HepG2 (cell line): ENCODE results near the gene LZTFL1. TPM values are rescaled to one million over a fixed set of nuclear protein-coding genes. Genes with fewer than 3 reads are reported as not detected.

Experiments
- AKAP8 ChIP-seq: sonication (generic); formaldehyde crosslinking; IDR thresholded peaks from 2 replicates; pipeline ENCODE4 v1.5.1; 2020; ENCODE audit warnings: mild to moderate bottlenecking, missing genetic modification reagents
- HMGXB4 ChIP-seq, 2 experiments: sonication (generic) in 1 of 2; formaldehyde crosslinking in 1 of 2; IDR thresholded peaks; 2 replicates each; pipeline versions ENCODE4 v1.4.0 to v1.6.1; 2018 to 2020; ENCODE audit warnings: missing genetic modification reagents in 2 of 2, borderline replicate concordance in 1 of 2, low read depth in 1 of 2, mild to moderate bottlenecking in 1 of 2, missing biosample characterization in 1 of 2
- KLF9 ChIP-seq: IDR thresholded peaks from 2 replicates; pipeline ENCODE4 v1.6.1; 2016; ENCODE audit warnings: low read depth
- LRRFIP1 ChIP-seq: sonication (generic); formaldehyde crosslinking; conservative IDR thresholded peaks from 2 replicates; pipeline ENCODE4 v1.4.0; 2020; ENCODE audit warnings: missing genetic modification reagents
- PITX1 ChIP-seq: sonication (generic); formaldehyde crosslinking; IDR thresholded peaks from 2 replicates; pipeline ENCODE4 v1.5.1; 2020; ENCODE audit warnings: mild to moderate bottlenecking, missing genetic modification reagents
- PRDM4 ChIP-seq: sonication (generic); formaldehyde crosslinking; IDR thresholded peaks from 2 replicates; pipeline ENCODE4 v1.9.0; 2021; ENCODE audit warnings: missing genetic modification reagents, borderline replicate concordance
- ZFYVE20 ChIP-seq: sonication (generic); formaldehyde crosslinking; IDR thresholded peaks from 2 replicates; pipeline ENCODE4 v1.8.0; 2023; ENCODE audit warnings: low read depth, mild to moderate bottlenecking, moderate library complexity, missing genetic modification reagents, borderline replicate concordance
- ZNF12 ChIP-seq: sonication (generic); formaldehyde crosslinking; IDR thresholded peaks from 2 replicates; pipeline ENCODE4 v1.5.0; 2020; ENCODE audit warnings: missing genetic modification reagents
- ZNF253 ChIP-seq: sonication (generic); formaldehyde crosslinking; IDR thresholded peaks from 2 replicates; pipeline ENCODE4 v1.8.0; 2022; ENCODE audit warnings: mild to moderate bottlenecking, missing genetic modification reagents, borderline replicate concordance
- ZNF282 ChIP-seq: fragments of 450-650 bp; IDR thresholded peaks from 2 replicates; pipeline ENCODE4 v1.6.1; 2018; ENCODE audit not compliant: partially characterized antibody
- ZNF296 ChIP-seq: sonication (generic); formaldehyde crosslinking; conservative IDR thresholded peaks from 2 replicates; pipeline ENCODE4 v1.5.0; 2020; ENCODE audit warnings: mild to moderate bottlenecking, missing genetic modification reagents
- ZNF646 ChIP-seq: sonication (generic); formaldehyde crosslinking; IDR thresholded peaks from 2 replicates; pipeline ENCODE4 v1.9.0; 2021; ENCODE audit warnings: mild to moderate bottlenecking, missing genetic modification reagents
- polyA plus RNA-seq, 8 experiments: library from polyadenylated mRNA; depleted of rRNA in 3 of 8; stranded (reverse) in 7 of 8; unstranded in 1 of 8; fragments of >200 nt; fragmentation: Illumina TruSeq in 4 of 8; extraction: Trizol in 4 of 8; gene quantifications; 2 replicates each; pipeline versions ENCODE4 v1.2.1 to v1.2.3, GENCODE V29; 2011 to 2016; ENCODE audit warnings: low read depth in 4 of 8, missing spikeins in 1 of 8, mixed read lengths in 1 of 8; ENCODE audit not compliant: insufficient read depth in 1 of 8
- total RNA-seq, 5 experiments: library from RNA; depleted of rRNA; stranded (reverse); fragments of >200 nt; fragmentation: Illumina TruSeq; extraction: Trizol; gene quantifications; 2 replicates each; pipeline ENCODE4 v1.2.3, GENCODE V29; 2016; ENCODE audit warnings: low read depth in 1 of 5

LZTFL1 gene
- total and polyA plus RNA-seq, 2 of the 13 experiments (the other 11 are each of a cell fraction or from before 2014, with no cell fraction given), result 16.6 to 17.2 TPM

GRCh38 chr3:45864760-45865519 lies 23.0 kb upstream of the LZTFL1 start (continued):
- TF ChIP-seq ZNF646 (CRISPR knock-in tag), result no peak
- TF ChIP-seq ZFYVE20 (CRISPR knock-in tag), result no peak
- TF ChIP-seq AKAP8 (CRISPR knock-in tag), result no peak
- TF ChIP-seq ZNF12 (CRISPR knock-in tag), result no peak
- no peak for TF ChIP-seq ZNF253
- TF ChIP-seq LRRFIP1 (CRISPR knock-in tag), result no peak
- no peak for TF ChIP-seq HMGXB4 (CRISPR knock-in tag; IDR thresholded peaks at IDR 0.05; ENCODE audit: borderline replicate concordance in 1 of 2, low read depth in 1 of 2)
- TF ChIP-seq ZNF296, result no peak
- no peak for TF ChIP-seq PRDM4
- no peak for TF ChIP-seq KLF9
- no peak for TF ChIP-seq PITX1
- no peak for TF ChIP-seq ZNF282
